Fibroblast of skin of left biceps (primary cell): ENCODE measurements around the gene EP400.

ENCODE experiments used
- DNase-seq, 2 experiments: peaks; one replicate each; pipeline ENCODE4 v3.0.0-alpha.2; 2013; ENCODE audit warnings: low read depth in 2 of 2

The EP400 gene

GRCh38 chr12:132019891-132020290, 70.1 kb downstream of the EP400 start:
- DNase-seq: no peak

GRCh38 chr12:132020292-132020691, 70.5 kb downstream of the EP400 start:
- DNase-seq: no peak

- DNase-seq: no peak
Observed at GRCh38 chr12:132021031-132021871, 71.5 kb downstream of the EP400 start.

GRCh38 chr12:132021965-132022364, 72.2 kb downstream of the EP400 start:
- no peak for DNase-seq

GRCh38 chr12:132023658-132024057, 73.9 kb downstream of the EP400 start:
- no peak for DNase-seq

- no peak for DNase-seq
Observed at GRCh38 chr12:132024758-132025157, 75.0 kb downstream of the EP400 start.

- no peak for DNase-seq
Observed at GRCh38 chr12:132025526-132025925, 75.8 kb downstream of the EP400 start.

- no peak for DNase-seq
Observed at GRCh38 chr12:132026061-132026795, 76.5 kb downstream of the EP400 start.

- DNase-seq: no peak
Observed at GRCh38 chr12:132026796-132027500, 77.2 kb downstream of the EP400 start.

- no peak for DNase-seq
Observed at GRCh38 chr12:132027636-132028035, 77.9 kb downstream of the EP400 start.

- no peak for DNase-seq
Observed at GRCh38 chr12:132028111-132028510, 78.4 kb downstream of the EP400 start.

GRCh38 chr12:132029503-132030300, 80.0 kb downstream of the EP400 start:
- DNase-seq: no peak

GRCh38 chr12:132030367-132031038, 80.8 kb downstream of the EP400 start:
- DNase-seq: no peak

- DNase-seq: no peak
Observed at GRCh38 chr12:132033627-132034026, 83.9 kb downstream of the EP400 start.

GRCh38 chr12:132036063-132036683, 86.4 kb downstream of the EP400 start:
- no peak for DNase-seq

GRCh38 chr12:132040906-132041606, 91.3 kb downstream of the EP400 start:
- DNase-seq: no peak

GRCh38 chr12:132043216-132043615, 93.5 kb downstream of the EP400 start:
- DNase-seq: no peak

- DNase-seq: no peak
Observed at GRCh38 chr12:132043770-132044467, 94.2 kb downstream of the EP400 start.

GRCh38 chr12:132044661-132045412, 95.1 kb downstream of the EP400 start:
- no peak for DNase-seq
